Colonic mucosa (tissue), 4 donors: Measurements from ENCODE around the gene SETD4. TPM values are rescaled to one million over a fixed set of nuclear protein-coding genes. Genes with fewer than 3 reads are reported as not detected.

Experiments
- DNase-seq: peaks from one replicate; pipeline ENCODE4 v3.0.0-alpha.2; 2020
- H3K27ac ChIP-seq: fragments of 200-600 bp; one replicate; pipeline ENCODE4 v1.8.0; 2021
- H3K27me3 ChIP-seq: fragments of 200-600 bp; one replicate; pipeline ENCODE4 v1.8.0; 2021
- H3K36me3 ChIP-seq: fragments of 200-600 bp; one replicate; pipeline ENCODE4 v1.8.0; 2021
- H3K4me1 ChIP-seq: fragments of 200-600 bp; one replicate; pipeline ENCODE4 v1.8.0; 2021; ENCODE audit warnings: mild to moderate bottlenecking
- H3K4me3 ChIP-seq: fragments of 200-600 bp; one replicate; pipeline ENCODE4 v1.8.0; 2021
- H3K9ac ChIP-seq, 2 donors: one replicate each; pipeline ENCODE4 v1.7.0; 2013; ENCODE audit warnings: control low read depth in 2 of 2, low read depth in 2 of 2, low read length in 2 of 2
- H3K9me3 ChIP-seq: fragments of 200-600 bp; one replicate; pipeline ENCODE4 v1.8.0; 2021
- intact Hi-C: fragments of 100-400 bp; cut with DNase I; formaldehyde crosslinking; loops from one replicate; pipeline ENCODE4 v1.14.1; 2022
- total RNA-seq, 2 donors: library from RNA; stranded (reverse); fragmentation: NEBNext Ultra II Directional in 1 of 2; extraction: Animal tissue kit (Norgen Biotek cat#: 25700) in 1 of 2; gene quantifications; one replicate each; pipeline ENCODE4 v1.2.1, GENCODE V29; 2021
- TF ChIP-seq, protein P1 (sequence below): fragments of 200-600 bp; IDR thresholded peaks from one replicate; pipeline ENCODE4 v1.8.0; 2022; ENCODE audit warnings: antibody characterized with exemption, mild to moderate bottlenecking
- donor health status: healthy.
- donor health status: DM: no; HTN: no; CAD: no.
- donor health status: DM: no; HTN: no; CAD: no.

The SETD4 gene
- total RNA-seq, 2 donors from 2014 or later, result 14.7 to 22.7 TPM

- Histone ChIP-seq H3K27me3 (no peaks in the 10 kb centered on the region), H3K9ac (no peak overlapping the region), H3K36me3 (no peaks in the 10 kb centered on the region), H3K27ac (no peak overlapping the region), H3K4me1 (no peaks in the 10 kb centered on the region), H3K9me3 (no peaks in the 10 kb centered on the region), H3K4me3 (no peak overlapping the region)
- intact Hi-C loops, result loop anchor here (10.0 kb wide), 1 partner anchor 1267 kb away; no protein-coding TSS in a partner anchor
- TF ChIP-seq, protein P1, sequence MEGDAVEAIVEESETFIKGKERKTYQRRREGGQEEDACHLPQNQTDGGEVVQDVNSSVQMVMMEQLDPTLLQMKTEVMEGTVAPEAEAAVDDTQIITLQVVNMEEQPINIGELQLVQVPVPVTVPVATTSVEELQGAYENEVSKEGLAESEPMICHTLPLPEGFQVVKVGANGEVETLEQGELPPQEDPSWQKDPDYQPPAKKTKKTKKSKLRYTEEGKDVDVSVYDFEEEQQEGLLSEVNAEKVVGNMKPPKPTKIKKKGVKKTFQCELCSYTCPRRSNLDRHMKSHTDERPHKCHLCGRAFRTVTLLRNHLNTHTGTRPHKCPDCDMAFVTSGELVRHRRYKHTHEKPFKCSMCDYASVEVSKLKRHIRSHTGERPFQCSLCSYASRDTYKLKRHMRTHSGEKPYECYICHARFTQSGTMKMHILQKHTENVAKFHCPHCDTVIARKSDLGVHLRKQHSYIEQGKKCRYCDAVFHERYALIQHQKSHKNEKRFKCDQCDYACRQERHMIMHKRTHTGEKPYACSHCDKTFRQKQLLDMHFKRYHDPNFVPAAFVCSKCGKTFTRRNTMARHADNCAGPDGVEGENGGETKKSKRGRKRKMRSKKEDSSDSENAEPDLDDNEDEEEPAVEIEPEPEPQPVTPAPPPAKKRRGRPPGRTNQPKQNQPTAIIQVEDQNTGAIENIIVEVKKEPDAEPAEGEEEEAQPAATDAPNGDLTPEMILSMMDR, result no peak
- no peak for DNase-seq
These were observed 39.0 kb downstream of the SETD4 start for GRCh38 chr21:36021251-36021837.

DNA sequence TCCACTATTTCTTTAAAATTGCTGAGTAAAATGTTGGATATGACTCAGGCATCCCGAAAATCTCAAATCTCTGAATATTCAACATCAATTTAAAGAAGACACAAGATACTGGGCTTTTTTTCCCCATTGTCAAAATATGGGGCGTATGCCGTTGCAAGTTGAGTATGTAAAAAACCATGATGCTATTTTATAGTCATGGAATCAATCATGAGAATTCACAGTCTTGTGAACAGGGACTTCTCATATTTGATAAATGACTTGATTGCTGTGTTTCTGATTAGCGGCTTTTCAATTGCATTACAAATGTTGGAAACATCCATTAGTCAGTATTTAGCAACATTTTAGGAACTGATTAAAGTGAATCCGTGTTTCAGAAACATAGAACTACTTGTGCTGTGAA, 45.3 kb downstream of the SETD4 start:
- no peak overlapping the region for H3K27ac ChIP-seq
- H3K27me3 ChIP-seq, result no peaks in the 10 kb centered on the region
- no peak overlapping the region for H3K9ac ChIP-seq
- no peaks in the 10 kb centered on the region for H3K4me1 ChIP-seq
- DNase-seq, result no peak
- TF ChIP-seq, protein P1, result no peak
- intact Hi-C loops, result no loop called here
- H3K36me3 ChIP-seq, result no peaks in the 10 kb centered on the region
- no peak overlapping the region for H3K4me3 ChIP-seq
- no peaks in the 10 kb centered on the region for H3K9me3 ChIP-seq

DNA sequence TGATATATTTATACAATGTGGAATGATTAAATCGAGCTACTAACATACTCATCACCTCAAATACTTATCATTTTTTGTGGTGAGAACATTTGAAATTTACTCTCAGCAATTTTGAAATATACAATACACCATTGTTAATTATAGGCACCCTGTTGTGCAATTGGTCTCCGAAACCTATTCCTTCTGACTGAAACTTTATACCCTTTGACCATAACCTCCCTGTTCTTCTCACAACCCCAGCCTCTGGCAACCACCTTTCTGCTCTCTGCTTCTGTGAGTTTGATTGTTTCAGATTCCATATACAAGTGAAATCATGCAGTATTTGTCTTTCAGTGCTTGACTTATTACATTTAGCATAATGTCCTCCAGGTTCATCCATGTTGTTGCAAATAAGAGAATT, 49.5 kb downstream of the SETD4 start:
- H3K9me3 ChIP-seq, result no peaks in the 10 kb centered on the region
- intact Hi-C loops, result no loop called here
- H3K27me3 ChIP-seq, result no peaks in the 10 kb centered on the region
- H3K4me3 ChIP-seq, result no peak overlapping the region
- no peaks in the 10 kb centered on the region for H3K4me1 ChIP-seq
- no peak overlapping the region for H3K27ac ChIP-seq
- no peak overlapping the region for H3K9ac ChIP-seq
- H3K36me3 ChIP-seq, result no peaks in the 10 kb centered on the region
- no peak for DNase-seq
- TF ChIP-seq, protein P1, result no peak

DNA sequence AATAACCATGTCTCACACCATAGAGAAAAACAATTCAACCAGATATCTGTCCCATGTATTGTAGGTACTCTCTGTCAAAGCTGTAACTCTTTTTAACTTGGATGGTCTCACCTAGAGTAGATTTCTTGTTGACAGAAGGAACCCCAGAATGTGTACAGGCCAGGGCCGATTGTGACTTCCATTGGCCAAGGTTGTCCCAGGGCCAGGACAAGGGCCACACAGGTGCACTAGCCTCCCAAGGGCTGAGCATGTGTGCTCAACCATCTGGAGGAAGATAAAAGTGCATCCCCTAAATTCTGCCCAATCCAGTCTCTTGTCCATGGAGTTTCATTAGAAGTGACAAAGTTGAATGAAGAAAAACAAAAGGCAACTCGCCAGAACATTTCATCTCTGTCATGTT, 51.8 kb downstream of the SETD4 start:
- TF ChIP-seq, protein P1, result no peak
- Histone ChIP-seq H3K27me3 (no peaks in the 10 kb centered on the region), H3K9me3 (no peaks in the 10 kb centered on the region), H3K36me3 (no peaks in the 10 kb centered on the region), H3K4me3 (no peak overlapping the region), H3K4me1 (no peaks in the 10 kb centered on the region), H3K27ac (no peak overlapping the region), H3K9ac (no peak overlapping the region)
- DNase-seq, result no peak
- intact Hi-C loops, result no loop called here

DNA sequence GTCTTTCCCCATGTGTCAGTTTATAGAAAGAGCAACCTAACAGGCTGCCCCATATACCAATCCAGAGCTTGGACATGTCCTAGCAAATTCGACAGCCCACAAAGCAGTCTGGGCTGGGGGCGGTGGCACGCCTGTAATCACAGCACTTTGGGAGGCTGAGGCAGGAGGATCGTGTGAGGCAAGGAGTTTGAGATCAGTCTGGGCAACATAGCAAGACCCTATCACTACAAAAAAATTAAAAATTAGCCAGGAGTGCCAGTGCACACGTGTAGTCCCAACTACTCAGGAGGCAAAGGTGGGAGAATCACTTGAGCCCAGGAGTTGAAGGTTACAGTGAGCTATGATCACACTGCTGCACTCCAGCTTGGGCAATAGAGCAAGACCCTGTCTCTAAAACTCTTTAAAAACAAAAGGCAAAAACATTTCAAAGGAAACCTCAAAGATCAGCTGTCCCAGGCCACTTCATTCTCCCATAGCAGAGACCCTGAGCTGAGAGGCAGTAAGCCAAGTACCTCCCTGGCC, 54.4 kb downstream of the SETD4 start:
- H3K27ac ChIP-seq, result no peak overlapping the region
- no peak overlapping the region for H3K4me3 ChIP-seq
- H3K4me1 ChIP-seq, result no peaks in the 10 kb centered on the region
- no peaks in the 10 kb centered on the region for H3K9me3 ChIP-seq
- no peaks in the 10 kb centered on the region for H3K27me3 ChIP-seq
- TF ChIP-seq, protein P1, result no peak
- no peak for DNase-seq
- H3K36me3 ChIP-seq, result no peaks in the 10 kb centered on the region
- intact Hi-C loops, result no loop called here
- peak overlapping the region in 1 of 2 donors; percentile 3 for H3K9ac ChIP-seq
